NCI-H2081 (cell line): ENCODE results near the gene SP1.
"Not testable (repeated sequence)": the region's sequence is repeated elsewhere in the genome, so short reads cannot be mapped to it uniquely, and the experiment has no call there.

Source experiments
- DNase-seq, 2 experiments: peaks; one replicate each; lab custom pipeline; 2025; lab: John Stamatoyannopoulos, UW

SP1 gene

GRCh38 chr12:53414756-53415417 is 34.9 kb downstream of the SP1 start:
- no peak for DNase-seq

- peak in 1 of 2 experiments; percentile 9 for DNase-seq
Observed at GRCh38 chr12:53415752-53416389, 35.9 kb downstream of the SP1 start.

DNA sequence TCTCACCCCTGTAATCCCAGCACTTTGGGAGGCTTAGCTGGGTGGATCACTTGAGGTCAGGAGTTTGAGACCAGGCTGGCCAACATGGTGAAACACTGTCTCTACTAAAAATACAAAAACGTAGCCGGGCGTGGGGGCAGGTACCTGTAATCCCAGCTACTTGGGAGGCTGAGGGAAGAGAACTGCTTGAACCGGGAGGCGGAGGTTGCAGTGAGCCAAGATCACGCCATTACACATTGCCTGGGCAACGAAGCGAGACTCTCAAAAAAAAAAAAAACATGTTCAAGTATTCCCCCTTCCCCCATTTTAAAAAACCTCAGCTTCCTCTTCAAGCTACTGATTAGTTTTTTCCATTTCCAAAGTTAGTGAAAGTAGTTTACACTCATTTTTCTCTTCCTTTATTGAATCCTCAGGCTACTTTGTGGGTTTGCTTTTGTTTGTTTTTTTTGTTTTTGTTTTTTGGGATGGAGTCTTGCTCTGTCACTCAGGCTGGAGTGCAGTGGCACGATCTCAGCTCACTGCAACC is 37.4 kb downstream of the SP1 start:
- DNase-seq = not testable (repeated sequence)

GRCh38 chr12:53418221-53418620 is 38.2 kb downstream of the SP1 start:
- no peak for DNase-seq

GRCh38 chr12:53419756-53420155 is 39.8 kb downstream of the SP1 start:
- DNase-seq = no peak

DNA sequence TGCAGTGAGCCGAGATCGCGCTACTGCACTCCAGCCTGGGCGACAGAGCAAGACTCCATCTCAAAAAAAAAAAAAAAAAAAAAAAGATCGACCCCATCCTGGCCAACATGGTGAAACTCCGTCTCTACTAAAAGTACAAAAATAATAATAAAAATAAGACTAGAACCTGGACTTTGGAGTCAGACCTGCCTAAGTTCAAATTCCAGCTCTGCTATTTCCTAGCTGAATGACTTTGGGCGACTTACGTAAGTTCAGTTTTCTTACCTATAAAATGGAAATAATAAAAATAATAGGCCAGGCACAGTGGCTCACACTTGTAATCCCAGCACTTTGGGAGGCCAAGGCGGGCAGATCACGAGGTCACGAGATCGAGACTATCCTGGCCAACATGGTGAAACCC is 42.3 kb downstream of the SP1 start:
- DNase-seq = not testable (repeated sequence)

- DNase-seq = no peak
Observed at GRCh38 chr12:53423597-53423996, 43.6 kb downstream of the SP1 start, which contains the start of gene AMHR2. Gene AMHR2 (plus strand): TSS chr12:53423855. CDS start chr12:53423935, 80 bp downstream.

DNA sequence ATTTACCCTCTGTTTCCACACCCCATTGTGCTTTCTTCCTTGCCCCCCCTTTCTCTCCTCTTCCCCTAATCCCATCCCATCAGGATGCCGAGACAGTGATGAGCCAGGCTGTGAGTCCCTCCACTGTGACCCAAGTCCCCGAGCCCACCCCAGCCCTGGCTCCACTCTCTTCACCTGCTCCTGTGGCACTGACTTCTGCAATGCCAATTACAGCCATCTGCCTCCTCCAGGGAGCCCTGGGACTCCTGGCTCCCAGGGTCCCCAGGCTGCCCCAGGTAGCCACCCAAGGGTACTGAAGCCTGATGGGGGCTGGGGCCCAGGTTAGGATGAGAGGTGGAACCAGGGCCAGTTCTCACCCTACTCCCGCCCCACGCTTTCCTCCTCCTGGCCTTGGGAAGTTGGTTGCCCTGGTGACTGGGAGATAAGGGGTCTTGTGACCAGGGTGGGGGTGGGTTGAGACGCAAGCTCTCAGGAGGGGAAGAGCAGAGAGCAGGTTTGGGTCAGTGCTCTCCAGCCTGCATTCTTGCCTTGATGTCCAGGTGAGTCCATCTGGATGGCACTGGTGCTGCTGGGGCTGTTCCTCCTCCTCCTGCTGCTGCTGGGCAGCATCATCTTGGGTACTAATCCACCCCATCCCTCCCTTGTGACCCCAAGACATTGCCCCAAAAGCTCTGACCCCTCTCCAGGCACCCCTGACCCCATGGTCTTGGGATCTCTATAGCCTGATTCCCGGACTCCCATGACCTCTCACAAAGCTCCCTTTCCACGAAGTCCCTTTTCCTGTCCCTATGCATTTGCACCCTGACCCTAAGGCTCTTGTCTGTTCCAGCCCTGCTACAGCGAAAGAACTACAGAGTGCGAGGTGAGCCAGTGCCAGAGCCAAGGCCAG is 44.9 kb downstream of the SP1 start:
- DNase-seq = no peak

DNA sequence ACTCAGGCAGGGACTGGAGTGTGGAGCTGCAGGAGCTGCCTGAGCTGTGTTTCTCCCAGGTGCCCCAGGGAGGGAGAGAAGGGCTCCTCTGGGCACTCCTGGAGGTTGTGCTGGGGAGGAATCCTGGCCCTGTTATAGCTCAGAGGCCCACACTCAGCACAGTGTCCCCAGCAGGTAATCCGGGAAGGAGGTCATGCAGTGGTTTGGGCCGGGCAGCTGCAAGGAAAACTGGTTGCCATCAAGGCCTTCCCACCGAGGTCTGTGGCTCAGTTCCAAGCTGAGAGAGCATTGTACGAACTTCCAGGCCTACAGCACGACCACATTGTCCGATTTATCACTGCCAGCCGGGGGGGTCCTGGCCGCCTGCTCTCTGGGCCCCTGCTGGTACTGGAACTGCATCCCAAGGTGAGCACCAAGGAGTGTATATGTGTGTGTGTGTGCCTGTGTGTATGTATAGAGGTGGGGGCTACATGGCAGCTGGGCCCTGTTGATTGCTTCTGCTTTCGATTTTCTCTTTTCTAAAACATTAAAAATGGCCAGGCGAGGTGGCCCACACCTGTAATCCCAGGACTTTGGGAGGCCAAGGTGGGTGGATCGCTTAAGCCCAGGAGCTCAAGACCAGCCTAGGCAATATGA is 45.7 kb downstream of the SP1 start:
- DNase-seq = no peak

GRCh38 chr12:53427905-53428594 is 48.1 kb downstream of the SP1 start:
- DNase-seq = no peak

DNA sequence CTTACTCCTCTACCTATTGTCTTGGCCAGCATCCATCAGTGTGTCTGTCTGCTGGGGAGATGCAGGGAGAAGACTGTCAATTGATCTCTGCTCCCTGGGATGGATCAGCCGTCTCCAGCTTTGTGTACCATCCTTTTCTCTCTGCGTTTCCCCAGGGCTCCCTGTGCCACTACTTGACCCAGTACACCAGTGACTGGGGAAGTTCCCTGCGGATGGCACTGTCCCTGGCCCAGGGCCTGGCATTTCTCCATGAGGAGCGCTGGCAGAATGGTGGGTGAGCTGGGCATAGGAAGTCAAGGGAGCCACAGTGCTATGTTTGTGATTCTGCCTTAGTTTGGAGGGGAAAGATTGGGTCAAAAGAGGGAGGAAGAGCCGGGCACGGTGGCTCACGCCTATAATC is 48.8 kb downstream of the SP1 start:
- DNase-seq = no peak

DNA sequence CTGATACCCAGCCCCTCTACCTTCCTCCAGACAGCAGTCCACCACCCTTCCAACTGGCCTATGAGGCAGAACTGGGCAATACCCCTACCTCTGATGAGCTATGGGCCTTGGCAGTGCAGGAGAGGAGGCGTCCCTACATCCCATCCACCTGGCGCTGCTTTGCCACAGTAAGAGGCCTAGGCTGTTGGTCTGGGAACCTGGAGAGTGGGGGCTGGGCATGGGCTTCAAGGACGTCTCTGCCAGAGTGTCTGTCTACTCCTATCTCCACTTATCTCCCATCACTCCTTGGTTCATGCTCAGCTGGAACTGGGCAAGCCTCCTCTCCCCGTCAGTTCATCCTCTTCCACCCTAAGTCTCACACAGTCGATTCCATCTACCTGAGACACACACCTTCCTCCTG is 50.1 kb downstream of the SP1 start:
- DNase-seq = no peak

- no peak for DNase-seq
Observed at GRCh38 chr12:53431187-53431586, 51.2 kb downstream of the SP1 start.

DNA sequence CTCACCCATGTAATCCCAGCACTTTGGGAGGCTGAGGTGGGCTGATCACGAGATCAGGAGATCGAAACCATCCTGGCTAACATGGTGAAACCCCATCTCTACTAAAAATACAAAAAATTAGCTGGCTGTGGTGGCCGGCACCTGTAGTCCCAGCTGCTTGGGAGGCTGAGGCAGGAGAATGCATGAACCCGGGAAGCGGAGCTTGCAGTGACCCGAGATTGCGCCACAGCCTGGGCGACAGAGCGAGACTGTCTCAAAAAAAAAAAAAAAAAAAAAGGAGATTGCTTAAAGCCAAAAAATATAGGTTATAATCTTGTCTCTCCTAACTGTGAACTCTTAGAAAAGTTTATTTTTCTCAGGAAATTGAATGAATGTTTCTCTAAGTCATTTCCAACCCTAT is 55.4 kb downstream of the SP1 start:
- DNase-seq = not testable (repeated sequence)

- DNase-seq = not testable (repeated sequence)
Observed at GRCh38 chr12:53439582-53439981, 59.6 kb downstream of the SP1 start.

DNA sequence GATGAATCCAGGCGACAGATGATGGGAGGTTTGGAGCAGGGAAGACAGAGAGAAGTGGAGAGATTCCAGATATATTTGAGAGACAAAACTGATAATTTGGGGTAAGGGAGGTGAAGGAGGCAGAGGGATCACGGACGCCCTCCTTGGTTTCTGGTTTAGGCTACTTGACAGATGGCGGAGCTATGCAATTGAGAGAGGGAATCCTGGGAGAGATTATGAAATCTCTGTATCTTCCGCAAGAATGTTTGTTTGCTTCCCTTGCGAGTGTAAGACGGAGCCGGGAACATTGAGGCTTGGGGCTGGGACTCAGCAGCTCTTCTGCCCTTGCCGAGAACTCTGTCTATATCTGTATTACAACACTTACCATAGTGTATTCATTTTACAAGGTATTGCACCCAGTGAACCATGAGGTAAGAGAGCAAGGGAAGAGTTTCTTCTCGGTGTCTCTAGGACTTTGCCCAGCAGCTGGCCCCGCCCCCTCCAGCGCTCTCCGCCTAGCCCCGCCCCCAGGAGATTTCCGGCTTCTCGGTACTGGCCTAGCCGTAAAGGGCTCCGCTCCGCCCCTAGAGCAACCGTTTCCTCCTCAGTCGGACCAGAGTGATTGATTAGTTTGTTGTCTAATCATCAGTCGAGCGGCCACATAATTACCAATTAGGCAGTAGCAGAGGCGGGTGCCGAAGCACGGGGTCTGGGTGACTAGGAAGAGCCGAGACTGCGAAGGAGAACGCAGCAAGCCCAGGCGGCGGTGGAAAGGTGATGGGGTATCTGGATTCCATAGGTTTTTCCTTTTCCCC is 61.3 kb downstream of the SP1 start, which contains the start of gene PRR13:
PRR13 (plus strand) TSS at position 695 of the 794 bp plus-strand sequence. CDS start 981 bp downstream, outside the sequence.
- DNase-seq = peak; percentile 97 to 99

DNA sequence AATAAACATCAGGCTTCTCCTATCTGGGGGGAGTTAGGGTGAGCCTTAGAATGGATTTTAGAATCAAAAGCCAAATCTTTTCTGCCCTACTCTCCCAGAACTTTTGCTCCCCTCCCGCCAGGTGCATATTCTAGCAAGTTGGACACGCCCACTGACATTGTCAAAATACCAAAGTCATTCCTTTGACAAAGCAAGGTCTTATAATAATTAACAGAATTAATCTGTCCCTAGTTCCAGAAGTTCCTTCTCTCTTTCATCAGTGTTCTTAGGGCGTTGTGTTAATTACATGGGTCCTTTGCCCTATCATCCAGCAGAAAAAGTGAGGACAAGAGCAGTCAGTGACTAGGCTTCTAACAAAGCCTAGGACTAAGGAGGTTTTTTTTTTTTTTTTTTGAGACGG is 64.0 kb downstream of the SP1 start:
- DNase-seq = no peak

- not testable (repeated sequence) for DNase-seq
Observed at GRCh38 chr12:53444593-53445325, 64.8 kb downstream of the SP1 start.

GRCh38 chr12:53450936-53451335 is 71.0 kb downstream of the SP1 start:
- no peak for DNase-seq
